ENCODE measurements around the gene SHC2. TPM values are rescaled to one million over a fixed set of nuclear protein-coding genes. Genes with fewer than 3 reads are reported as not detected.
"Not testable (repeated sequence)": the region's sequence is repeated elsewhere in the genome, so short reads cannot be mapped to it uniquely, and the experiment has no call there.

Gene SHC2
- total RNA-seq, 1 experiment from 2014 or later = 0.18 TPM

GRCh38 chr19:380618-381219, 80.1 kb downstream of the SHC2 start:
- POLR2A ChIA-PET (ENCODE audit: unreplicated experiment) = interaction anchor here (0.6 kb wide), 1 partner anchor 12 kb away, joined by 5 read pairs; no protein-coding TSS in a partner anchor
- H3K27me3 ChIP-seq (ENCODE audit: low read length); H3K9me2 ChIP-seq (replicated peaks; ENCODE audit: low read length); DNase-seq; H3F3A ChIP-seq (ENCODE audit: low read length, unreplicated experiment); H3K9me3 ChIP-seq (ENCODE audit: low read length); H3K4me2 ChIP-seq (ENCODE audit: low read length); H3K27ac ChIP-seq (ENCODE audit: low read length); CTCF ChIA-PET; H4K20me1 ChIP-seq (ENCODE audit: low read length); H2AFZ ChIP-seq (ENCODE audit: low read length); H3K36me3 ChIP-seq (ENCODE audit: low read depth, low read length); intact Hi-C loops (cut with micrococcal nuclease); H3K9ac ChIP-seq (ENCODE audit: low read length); H3K79me2 ChIP-seq (ENCODE audit: low read length); H3K4me1 ChIP-seq (ENCODE audit: insufficient read depth, low read length); BruUV-seq (replicated peaks); ATAC-seq; H3K4me3 ChIP-seq (ENCODE audit: low read length): not testable (repeated sequence)

- Histone ChIP-seq H3K9me2 (replicated peaks; ENCODE audit: low read length) (no peaks in the 10 kb centered on the region), H3K36me3 (ENCODE audit: low read depth, low read length) (no peaks in the 10 kb centered on the region), H3K4me2 (ENCODE audit: low read length) (no peak overlapping the region), H3F3A (ENCODE audit: low read length, unreplicated experiment) (no peaks in the 10 kb centered on the region), H3K27ac (ENCODE audit: low read length) (no peak overlapping the region), H3K9me3 (ENCODE audit: low read length) (no peaks in the 10 kb centered on the region), H3K79me2 (ENCODE audit: low read length) (no peaks in the 10 kb centered on the region), H3K4me3 (ENCODE audit: low read length) (no peak overlapping the region), H3K27me3 (ENCODE audit: low read length) (no peaks in the 10 kb centered on the region), H3K9ac (ENCODE audit: low read length) (no peak overlapping the region), H3K4me1 (ENCODE audit: insufficient read depth, low read length) (0 out of 2 replicates have a peak, but pooled peaks cover 3% of the 10 kb centered on the region), H2AFZ (ENCODE audit: low read length) (no peak overlapping the region), H4K20me1 (ENCODE audit: low read length) (no peaks in the 10 kb centered on the region)
- CTCF ChIA-PET = no interaction called here
- TF ChIP-seq EZH2 (IDR thresholded peaks at IDR 0.05; ENCODE audit: low read length, unreplicated experiment) (no peak), CTCF (conservative IDR thresholded peaks at IDR 0.05; ENCODE audit: low read depth, low read length) (no peak), EZH2phosphoT487 (IDR thresholded peaks at IDR 0.05; ENCODE audit: borderline replicate concordance, low read length) (no peak)
- DNase-seq (no peak), ATAC-seq (no peak)
- BruUV-seq (replicated peaks) = no TSS peak
- intact Hi-C loops (cut with micrococcal nuclease) = no loop called here
- POLR2A ChIA-PET (ENCODE audit: unreplicated experiment) = no interaction called here
Measured at GRCh38 chr19:379796-380195, 81.0 kb downstream of the SHC2 start.

- Histone ChIP-seq H3K4me2 (ENCODE audit: low read length) (no peak overlapping the region), H3K9me3 (ENCODE audit: low read length) (no peaks in the 10 kb centered on the region), H3K4me1 (ENCODE audit: insufficient read depth, low read length) (0 out of 2 replicates have a peak, but pooled peaks cover 3% of the 10 kb centered on the region), H3F3A (ENCODE audit: low read length, unreplicated experiment) (no peaks in the 10 kb centered on the region), H2AFZ (ENCODE audit: low read length) (no peak overlapping the region), H3K27me3 (ENCODE audit: low read length) (0 out of 2 replicates have a peak, but pooled peaks cover 4% of the 10 kb centered on the region), H3K27ac (ENCODE audit: low read length) (no peak overlapping the region), H3K9me2 (replicated peaks; ENCODE audit: low read length) (no peaks in the 10 kb centered on the region), H3K79me2 (ENCODE audit: low read length) (no peaks in the 10 kb centered on the region), H3K36me3 (ENCODE audit: low read depth, low read length) (no peaks in the 10 kb centered on the region), H4K20me1 (ENCODE audit: low read length) (no peaks in the 10 kb centered on the region), H3K4me3 (ENCODE audit: low read length) (no peak overlapping the region), H3K9ac (ENCODE audit: low read length) (no peak overlapping the region)
- BruUV-seq (replicated peaks) = no TSS peak
- TF ChIP-seq CTCF (conservative IDR thresholded peaks at IDR 0.05; ENCODE audit: low read depth, low read length) (no peak), EZH2 (IDR thresholded peaks at IDR 0.05; ENCODE audit: low read length, unreplicated experiment) (no peak), EZH2phosphoT487 (IDR thresholded peaks at IDR 0.05; ENCODE audit: borderline replicate concordance, low read length) (no peak)
- DNase-seq = no peak
- ChIA-PET CTCF (no interaction called here), POLR2A (ENCODE audit: unreplicated experiment) (no interaction called here)
- no peak for ATAC-seq
- intact Hi-C loops (cut with micrococcal nuclease) = no loop called here
Measured at GRCh38 chr19:378706-379105, 82.1 kb downstream of the SHC2 start.

Data from PC-3 (cell line).